GM20431 (cell line): ENCODE data around the gene VEZT.
"Not testable (repeated sequence)": the region's sequence is repeated elsewhere in the genome, so short reads cannot be mapped to it uniquely, and the experiment has no call there.

ENCODE experiments used
- in situ Hi-C: fragments of 300-500 bp; cut with MseI, MboI; formaldehyde crosslinking; loops from one replicate; pipeline ENCODE4 v1.15.0; 2020; ENCODE audit warnings: low sequenced_read_pairs; ENCODE audit not compliant: unreplicated experiment

Gene VEZT

GRCh38 chr12:95220190-95220589 lies 2.6 kb downstream of the VEZT start:
- in situ Hi-C loops, result no loop called here

- in situ Hi-C loops, result no loop called here
These were observed 3.1 kb downstream of the VEZT start for GRCh38 chr12:95220726-95221125.

GRCh38 chr12:95224202-95225170 lies 6.9 kb downstream of the VEZT start:
- in situ Hi-C loops, result no loop called here

GRCh38 chr12:95225645-95226212 lies 8.1 kb downstream of the VEZT start:
- in situ Hi-C loops, result no loop called here

- in situ Hi-C loops, result no loop called here
These were observed 10.3 kb downstream of the VEZT start for GRCh38 chr12:95227818-95228356.

GRCh38 chr12:95228617-95229016 lies 11.0 kb downstream of the VEZT start:
- in situ Hi-C loops, result no loop called here

- in situ Hi-C loops, result no loop called here
These were observed 12.0 kb downstream of the VEZT start for GRCh38 chr12:95229636-95230035.

- in situ Hi-C loops, result no loop called here
These were observed 12.7 kb downstream of the VEZT start for GRCh38 chr12:95230313-95230712.

GRCh38 chr12:95231190-95231589 lies 13.6 kb downstream of the VEZT start:
- in situ Hi-C loops, result no loop called here

GRCh38 chr12:95234187-95234586 lies 16.6 kb downstream of the VEZT start:
- in situ Hi-C loops, result not testable (repeated sequence)

GRCh38 chr12:95235621-95236020 lies 18.0 kb downstream of the VEZT start:
- in situ Hi-C loops, result not testable (repeated sequence)

- in situ Hi-C loops, result no loop called here
These were observed 19.7 kb downstream of the VEZT start for GRCh38 chr12:95237315-95237714.

GRCh38 chr12:95238150-95238549 lies 20.5 kb downstream of the VEZT start:
- in situ Hi-C loops, result no loop called here

- in situ Hi-C loops, result no loop called here
These were observed 21.6 kb downstream of the VEZT start for GRCh38 chr12:95239216-95239615.

GRCh38 chr12:95239835-95240234 lies 22.2 kb downstream of the VEZT start:
- in situ Hi-C loops, result not testable (repeated sequence)

GRCh38 chr12:95240556-95240955 lies 22.9 kb downstream of the VEZT start:
- in situ Hi-C loops, result no loop called here

- in situ Hi-C loops, result not testable (repeated sequence)
These were observed 23.5 kb downstream of the VEZT start for GRCh38 chr12:95241138-95241537.

- in situ Hi-C loops, result no loop called here
These were observed 24.3 kb downstream of the VEZT start for GRCh38 chr12:95241761-95242506.

GRCh38 chr12:95243497-95244183 lies 26.0 kb downstream of the VEZT start:
- in situ Hi-C loops, result no loop called here

- in situ Hi-C loops, result no loop called here
These were observed 26.7 kb downstream of the VEZT start for GRCh38 chr12:95244350-95244749.
